Measurements from ENCODE around the gene FAM120C.

Gene FAM120C

DNA sequence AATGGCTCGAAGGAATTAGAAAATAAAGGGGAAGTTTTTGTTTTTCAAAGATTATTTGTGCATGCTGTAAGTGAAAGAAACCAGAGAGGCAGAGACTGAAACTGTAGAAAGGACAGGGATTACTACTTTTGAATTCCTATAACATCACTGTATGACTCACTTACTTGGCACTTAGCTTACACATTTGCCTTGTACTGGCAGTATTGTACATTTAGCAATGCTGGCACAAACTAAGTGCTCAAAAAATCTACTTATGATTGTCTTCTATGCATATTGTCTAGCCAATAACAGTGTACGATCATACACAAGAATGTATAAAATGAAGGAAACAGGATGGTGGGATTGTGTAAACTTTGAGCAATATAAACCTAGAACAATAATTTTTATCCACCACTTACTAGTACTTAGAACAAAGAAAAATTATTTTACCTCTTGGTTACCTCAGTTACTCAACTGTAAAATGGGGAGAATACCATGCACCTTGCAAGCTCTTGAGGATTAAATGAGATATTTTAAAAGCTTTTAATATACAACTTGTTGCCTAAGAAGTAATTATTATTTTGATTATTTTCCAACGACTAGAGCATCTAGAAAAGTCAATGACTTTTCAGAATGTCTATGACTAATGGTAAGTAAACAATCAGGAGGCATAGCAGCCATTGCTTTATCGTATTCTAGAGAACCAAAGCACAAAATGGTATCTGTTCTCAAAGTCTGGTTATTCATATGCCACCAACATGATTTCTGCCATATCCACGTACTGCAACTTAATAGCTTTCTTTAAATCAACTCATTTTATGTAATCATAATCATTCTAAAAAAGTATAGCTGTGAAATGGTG is 4.7 kb downstream of the FAM120C start:
- in situ Hi-C loops (cut with HindIII; ENCODE audit: low sequenced_read_pairs) = no loop called here
- H3K4me3 ChIP-seq (ENCODE audit: low read depth, low read length) = no peak overlapping the region
- TF ChIP-seq CTCF (IDR thresholded peaks at IDR 0.05; ENCODE audit: low read depth, low read length, missing control alignments) = no peak
- DNase-seq (ENCODE audit: low read depth) = peak; percentile 20

DNA sequence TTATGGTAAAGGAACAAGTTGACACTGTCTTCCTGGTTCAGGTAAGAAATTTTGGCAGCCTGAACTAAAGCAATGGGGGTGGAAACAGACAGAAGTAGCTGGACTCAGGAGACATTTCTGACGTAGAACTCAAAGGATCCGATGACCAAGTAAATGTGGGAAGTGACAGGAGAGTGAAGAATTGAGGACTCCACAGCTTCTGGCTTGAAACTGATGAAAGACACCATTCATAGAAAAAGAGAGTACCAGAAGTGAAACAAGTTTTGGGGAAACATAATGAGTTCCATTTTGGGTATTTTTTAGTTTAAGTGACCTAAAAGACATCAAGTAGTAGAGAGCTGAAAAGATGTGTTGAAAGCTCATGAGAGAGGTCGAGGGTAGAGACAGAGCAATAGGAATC is 5.7 kb downstream of the FAM120C start:
- no peak overlapping the region for H3K4me3 ChIP-seq (ENCODE audit: low read depth, low read length)
- no peak for DNase-seq (ENCODE audit: low read depth)
- in situ Hi-C loops (cut with HindIII; ENCODE audit: low sequenced_read_pairs) = no loop called here
- TF ChIP-seq CTCF (IDR thresholded peaks at IDR 0.05; ENCODE audit: low read depth, low read length, missing control alignments) = no peak

GRCh38 chrX:54173791-54174190 is 9.3 kb downstream of the FAM120C start:
- DNase-seq (ENCODE audit: low read depth) = no peak
- in situ Hi-C loops (cut with HindIII; ENCODE audit: low sequenced_read_pairs) = no loop called here
- TF ChIP-seq CTCF (IDR thresholded peaks at IDR 0.05; ENCODE audit: low read depth, low read length, missing control alignments) = no peak
- H3K4me3 ChIP-seq (ENCODE audit: low read depth, low read length) = no peak overlapping the region

DNA sequence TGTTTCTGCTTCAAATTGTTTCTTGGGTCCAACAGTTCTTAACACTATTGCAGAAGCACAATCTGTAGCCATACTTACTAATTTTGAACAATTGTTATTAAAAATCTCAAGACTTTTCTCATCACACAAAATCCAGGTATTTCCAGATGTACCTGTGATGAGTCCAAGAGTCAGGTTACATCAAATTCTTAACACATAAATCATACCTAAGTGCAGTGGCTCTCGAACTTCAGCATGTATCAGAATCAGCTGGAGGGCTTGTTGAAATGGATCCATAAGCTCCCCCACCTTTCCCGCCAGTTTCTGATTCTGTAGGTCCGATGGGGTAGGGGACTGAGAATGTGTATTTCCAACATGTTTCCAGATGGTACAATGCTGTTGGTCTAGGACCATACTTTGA is 10.6 kb downstream of the FAM120C start:
- no peak for TF ChIP-seq CTCF (IDR thresholded peaks at IDR 0.05; ENCODE audit: low read depth, low read length, missing control alignments)
- DNase-seq (ENCODE audit: low read depth) = no peak
- in situ Hi-C loops (cut with HindIII; ENCODE audit: low sequenced_read_pairs) = no loop called here
- H3K4me3 ChIP-seq (ENCODE audit: low read depth, low read length) = no peak overlapping the region

DNA sequence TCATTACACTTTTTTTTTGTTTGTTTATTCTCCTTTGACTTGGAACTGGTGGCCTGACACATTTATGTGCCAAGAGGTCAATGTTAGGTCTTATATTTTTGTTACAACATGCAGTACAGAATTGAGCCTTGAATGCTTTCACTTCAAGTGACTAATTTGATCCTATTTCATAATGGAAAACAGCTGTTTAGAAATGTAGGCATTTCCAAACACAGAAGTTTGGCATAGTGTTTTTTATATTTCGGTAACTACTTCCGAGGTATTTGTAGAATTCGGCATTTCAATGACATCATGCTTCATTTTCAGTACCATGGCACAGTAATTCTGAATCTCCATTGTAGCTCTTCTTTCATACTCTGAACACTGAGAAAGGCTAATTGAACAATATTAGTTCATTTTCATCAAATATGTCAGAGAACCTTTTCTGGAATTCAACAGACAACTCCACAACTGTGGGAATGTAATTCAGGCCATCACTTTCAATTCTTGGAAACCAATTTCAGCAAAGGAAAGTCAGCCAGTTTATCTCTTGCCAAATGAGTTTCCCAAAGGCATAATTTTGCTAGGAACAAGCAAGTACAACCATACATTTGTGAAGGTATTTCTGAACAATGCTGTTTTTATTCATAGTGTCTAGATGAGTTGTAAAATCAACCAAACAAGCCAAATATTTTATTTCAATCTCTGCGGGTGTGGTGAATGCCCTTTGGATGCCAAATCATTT is 11.4 kb downstream of the FAM120C start:
- no peak overlapping the region for H3K4me3 ChIP-seq (ENCODE audit: low read depth, low read length)
- no peak for DNase-seq (ENCODE audit: low read depth)
- TF ChIP-seq CTCF (IDR thresholded peaks at IDR 0.05; ENCODE audit: low read depth, low read length, missing control alignments) = no peak
- in situ Hi-C loops (cut with HindIII; ENCODE audit: low sequenced_read_pairs) = no loop called here

GRCh38 chrX:54171091-54171490 is 12.0 kb downstream of the FAM120C start:
- no peak overlapping the region for H3K4me3 ChIP-seq (ENCODE audit: low read depth, low read length)
- TF ChIP-seq CTCF (IDR thresholded peaks at IDR 0.05; ENCODE audit: low read depth, low read length, missing control alignments) = no peak
- DNase-seq (ENCODE audit: low read depth) = no peak
- in situ Hi-C loops (cut with HindIII; ENCODE audit: low sequenced_read_pairs) = no loop called here

Measured in astrocyte of the cerebellum (primary cell).